Stomach smooth muscle (tissue), 2 donors: ENCODE data around the gene NAV2.

Source experiments
- H3K27ac ChIP-seq: one replicate; pipeline ENCODE4 v1.7.0; 2013; ENCODE audit warnings: mild to moderate bottlenecking, low read length, inconsistent platforms
- H3K27me3 ChIP-seq, 2 donors: one replicate each; pipeline ENCODE4 v1.7.0; 2013; ENCODE audit warnings: low read length in 2 of 2; ENCODE audit not compliant: insufficient read depth in 2 of 2, control insufficient read depth in 1 of 2
- H3K36me3 ChIP-seq, 2 donors: one replicate each; pipeline ENCODE4 v1.7.0; 2013; ENCODE audit warnings: low read length in 2 of 2; ENCODE audit not compliant: control insufficient read depth in 2 of 2, insufficient read depth in 2 of 2
- H3K4me1 ChIP-seq: one replicate; pipeline ENCODE4 v1.7.0; 2013; ENCODE audit warnings: low read length; ENCODE audit not compliant: control insufficient read depth, insufficient read depth
- H3K4me3 ChIP-seq, 2 donors: one replicate each; pipeline ENCODE4 v1.7.0; 2013; ENCODE audit warnings: low read length in 2 of 2
- H3K9ac ChIP-seq, 2 donors: one replicate each; pipeline ENCODE4 v1.7.0; 2013; ENCODE audit warnings: low read length in 2 of 2, mild to moderate bottlenecking in 1 of 2
- H3K9me3 ChIP-seq, 2 donors: one replicate each; pipeline ENCODE4 v1.7.0; 2013; ENCODE audit warnings: low read length in 2 of 2; ENCODE audit not compliant: control insufficient read depth in 2 of 2
- donor health status: healthy.
- donor health status: Pancreatic carcinoma.

The NAV2 gene

DNA sequence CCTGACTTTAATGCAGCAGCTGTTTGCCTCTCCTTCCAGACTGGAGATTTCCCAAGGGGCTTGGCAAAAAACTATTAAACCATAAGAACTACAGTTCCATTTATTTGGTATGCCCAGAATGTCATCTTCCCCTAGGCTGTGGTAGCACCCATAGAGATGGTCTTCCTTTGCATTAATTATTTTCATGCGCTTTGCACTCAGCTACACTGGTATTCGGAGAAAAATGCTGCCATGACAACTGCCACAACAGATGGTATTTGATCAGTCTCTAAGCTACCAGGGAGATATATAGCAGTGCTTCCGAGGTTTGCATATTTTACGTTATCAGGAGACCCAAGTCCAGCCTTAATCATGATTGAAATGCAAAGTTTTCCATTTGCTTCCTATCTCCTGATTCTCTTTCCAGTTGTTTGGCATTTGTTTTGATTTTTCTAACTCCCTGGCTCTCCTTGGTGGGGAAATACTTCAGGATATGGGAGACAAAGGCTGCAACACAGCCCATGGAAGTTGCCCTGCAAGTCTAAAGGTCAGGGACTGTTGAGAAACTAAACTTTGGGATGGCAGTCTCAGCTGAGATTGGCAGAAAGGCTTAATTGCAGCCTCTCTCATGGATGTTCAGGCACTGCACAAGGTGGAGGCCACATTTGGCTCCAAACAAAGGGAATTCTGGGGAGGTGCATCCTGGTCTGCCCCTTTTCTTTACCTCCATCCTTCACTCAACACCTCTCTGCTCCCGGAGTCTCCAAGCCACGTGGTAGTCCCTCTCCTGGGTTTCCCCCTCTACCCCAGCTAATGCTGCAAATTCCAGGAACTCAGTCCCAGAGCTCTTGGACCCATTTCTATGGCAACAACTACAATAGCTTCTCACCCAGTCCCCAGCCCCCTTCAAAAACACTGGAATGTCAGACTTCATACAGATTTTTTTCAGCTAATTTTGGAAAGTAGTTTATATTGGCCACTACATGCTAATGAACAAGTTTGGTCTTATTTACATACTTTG is 151.8 kb downstream of the NAV2 start:
- no peaks in the 10 kb centered on the region for H3K27me3 ChIP-seq
- no peaks in the 10 kb centered on the region for H3K9me3 ChIP-seq
- peaks cover 2 to 5% of the 10 kb centered on the region in 2 donors for H3K36me3 ChIP-seq
- H3K4me3 ChIP-seq: peak overlapping the region in 1 of 2 donors; percentile 8
- H3K4me1 ChIP-seq: peaks cover 52% of the 10 kb centered on the region
- no peak overlapping the region for H3K27ac ChIP-seq
- H3K9ac ChIP-seq: no peak overlapping the region

DNA sequence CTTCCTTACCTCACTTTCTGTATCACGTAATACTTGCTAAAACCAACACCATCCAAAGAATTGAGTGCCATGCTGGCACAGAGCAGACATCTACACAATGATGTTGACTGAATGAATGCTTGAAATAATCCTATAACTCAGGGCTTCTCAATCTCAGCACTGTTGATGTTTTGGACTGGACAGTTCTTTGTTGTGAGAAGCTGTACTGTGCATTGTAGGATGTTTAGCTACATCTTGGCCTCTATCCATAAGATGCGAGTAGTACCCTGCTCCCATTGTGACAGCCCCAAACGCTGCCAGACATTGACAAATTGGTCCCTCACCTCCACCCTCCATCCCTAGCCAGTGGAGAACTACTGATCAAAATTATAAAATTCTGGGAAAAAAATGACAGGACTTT is 153.4 kb downstream of the NAV2 start:
- no peak overlapping the region for H3K4me3 ChIP-seq
- no peaks in the 10 kb centered on the region for H3K9me3 ChIP-seq
- no peaks in the 10 kb centered on the region for H3K27me3 ChIP-seq
- H3K27ac ChIP-seq: no peak overlapping the region
- peaks cover 57% of the 10 kb centered on the region for H3K4me1 ChIP-seq
- no peak overlapping the region for H3K9ac ChIP-seq
- H3K36me3 ChIP-seq: peaks cover 9 to 15% of the 10 kb centered on the region in 2 donors

GRCh38 chr11:19866521-19866920 is 153.9 kb downstream of the NAV2 start:
- Histone ChIP-seq H3K9me3 (no peaks in the 10 kb centered on the region), H3K36me3 (peaks cover 11 to 18% of the 10 kb centered on the region in 2 donors), H3K9ac (no peak overlapping the region), H3K27ac (no peak overlapping the region), H3K4me1 (peaks cover 59% of the 10 kb centered on the region), H3K27me3 (no peaks in the 10 kb centered on the region), H3K4me3 (no peak overlapping the region)

- H3K4me1 ChIP-seq: peaks cover 62% of the 10 kb centered on the region
- no peaks in the 10 kb centered on the region for H3K9me3 ChIP-seq
- no peak overlapping the region for H3K27ac ChIP-seq
- peaks cover 11 to 22% of the 10 kb centered on the region in 2 donors for H3K36me3 ChIP-seq
- H3K9ac ChIP-seq: no peak overlapping the region
- H3K27me3 ChIP-seq: no peaks in the 10 kb centered on the region
- H3K4me3 ChIP-seq: no peak overlapping the region
Measured at GRCh38 chr11:19867064-19867463, 154.4 kb downstream of the NAV2 start.

- Histone ChIP-seq H3K4me3 (no peak overlapping the region), H3K27ac (peak overlapping the region; percentile 18), H3K4me1 (peaks cover 61% of the 10 kb centered on the region), H3K36me3 (peaks cover 15 to 22% of the 10 kb centered on the region in 2 donors), H3K9me3 (no peaks in the 10 kb centered on the region), H3K27me3 (no peaks in the 10 kb centered on the region), H3K9ac (no peak overlapping the region)
Measured at GRCh38 chr11:19868281-19868821, 155.7 kb downstream of the NAV2 start.

DNA sequence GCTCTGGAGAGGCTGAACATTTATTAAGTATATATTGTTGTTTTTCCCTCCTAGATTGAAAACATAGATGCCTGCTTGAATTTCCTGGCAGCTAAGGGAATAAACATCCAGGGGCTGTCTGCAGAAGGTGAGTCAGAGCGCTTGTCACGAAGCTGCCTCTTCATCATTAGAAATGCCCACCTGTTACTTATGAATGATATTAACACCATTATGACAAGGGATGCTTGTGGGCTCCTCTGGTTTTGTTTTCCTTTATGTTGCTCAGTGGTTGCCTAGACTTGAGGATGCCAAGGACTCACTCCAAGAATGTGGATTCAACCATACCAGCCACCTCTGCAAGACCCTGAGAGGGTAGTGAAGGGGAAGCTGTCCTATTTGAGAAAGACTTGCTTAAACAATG is 156.2 kb downstream of the NAV2 start:
- Histone ChIP-seq H3K9me3 (no peaks in the 10 kb centered on the region), H3K4me1 (peaks cover 59% of the 10 kb centered on the region), H3K27ac (peak overlapping the region; percentile 18), H3K27me3 (no peaks in the 10 kb centered on the region), H3K4me3 (no peak overlapping the region), H3K36me3 (peaks cover 15 to 22% of the 10 kb centered on the region in 2 donors), H3K9ac (peak overlapping the region in 1 of 2 donors; percentile 6)

- Histone ChIP-seq H3K36me3 (peaks cover 15 to 22% of the 10 kb centered on the region in 2 donors), H3K27me3 (no peaks in the 10 kb centered on the region), H3K9ac (no peak overlapping the region), H3K9me3 (no peaks in the 10 kb centered on the region), H3K4me1 (peaks cover 55% of the 10 kb centered on the region), H3K4me3 (no peak overlapping the region), H3K27ac (no peak overlapping the region)
Measured at GRCh38 chr11:19869466-19869865, 156.8 kb downstream of the NAV2 start.

GRCh38 chr11:19869946-19870589 is 157.4 kb downstream of the NAV2 start:
- peaks cover 48% of the 10 kb centered on the region for H3K4me1 ChIP-seq

GRCh38 chr11:19871531-19871930 is 158.9 kb downstream of the NAV2 start:
- H3K36me3 ChIP-seq: peaks cover 15 to 22% of the 10 kb centered on the region in 2 donors
- H3K27ac ChIP-seq: no peak overlapping the region
- H3K4me1 ChIP-seq: peaks cover 39% of the 10 kb centered on the region
- no peaks in the 10 kb centered on the region for H3K9me3 ChIP-seq
- H3K4me3 ChIP-seq: no peak overlapping the region
- H3K9ac ChIP-seq: no peak overlapping the region
- no peaks in the 10 kb centered on the region for H3K27me3 ChIP-seq

More at GRCh38 chr11:19869946-19870589, 157.4 kb downstream of the NAV2 start:
- Histone ChIP-seq H3K27ac (no peak overlapping the region), H3K9ac (no peak overlapping the region), H3K27me3 (no peaks in the 10 kb centered on the region), H3K4me3 (no peak overlapping the region), H3K36me3 (peaks cover 15 to 22% of the 10 kb centered on the region in 2 donors), H3K9me3 (no peaks in the 10 kb centered on the region)

DNA sequence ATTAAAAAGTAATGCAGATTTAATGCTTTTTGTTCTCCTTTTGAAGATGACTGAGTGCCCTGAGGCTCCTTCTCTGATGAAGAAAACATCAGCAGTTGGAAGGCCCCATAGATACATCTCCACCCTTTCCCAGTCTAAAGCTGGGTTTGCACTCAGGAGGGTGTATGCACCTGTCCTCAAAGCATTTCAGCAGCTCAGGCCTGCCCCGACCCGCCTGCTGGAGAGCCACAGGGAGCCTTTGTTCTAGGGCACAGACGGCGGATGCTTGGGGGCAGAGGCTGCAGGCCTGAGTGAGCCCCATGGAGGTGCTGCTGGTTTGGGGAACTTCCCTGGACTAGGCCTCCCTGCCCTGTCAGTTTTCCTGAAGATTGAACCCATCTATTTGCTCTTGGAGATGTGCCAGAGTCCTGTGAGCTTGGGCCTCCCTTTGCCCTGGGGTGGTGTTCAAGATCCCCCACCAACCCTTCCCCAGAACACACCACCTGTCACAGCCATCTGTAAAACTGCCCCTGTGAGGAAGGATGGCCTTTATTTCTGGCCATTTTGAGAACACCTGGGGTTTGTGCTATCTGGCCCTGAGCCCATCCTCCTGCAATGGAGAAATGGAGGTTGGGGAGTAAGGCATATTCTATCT is 160.0 kb downstream of the NAV2 start:
- no peak overlapping the region for H3K4me3 ChIP-seq
- no peaks in the 10 kb centered on the region for H3K9me3 ChIP-seq
- H3K9ac ChIP-seq: no peak overlapping the region
- H3K27me3 ChIP-seq: no peaks in the 10 kb centered on the region
- H3K4me1 ChIP-seq: peaks cover 35% of the 10 kb centered on the region
- peaks cover 15 to 22% of the 10 kb centered on the region in 2 donors for H3K36me3 ChIP-seq
- H3K27ac ChIP-seq: no peak overlapping the region
